Left lobe of liver (tissue), 2 donors: Measurements from ENCODE around the gene C1QC. TPM values are rescaled to one million over a fixed set of nuclear protein-coding genes. Genes with fewer than 3 reads are reported as not detected.
A peak's percentile ranks its signal among the peaks of the same experiment; 100 is the strongest.

Experiments
- ATAC-seq: fragments of 200-7000 bp; cut with Tn5 transposase; one replicate; pipeline ENCODE4 v1.9.1; 2020; ENCODE audit warnings: mild to moderate bottlenecking, moderate library complexity
- DNase-seq: peaks from one replicate; pipeline ENCODE4 v3.0.0-alpha.2; 2020; ENCODE audit warnings: low spot score
- total RNA-seq: library from RNA; stranded (reverse); gene quantifications from one replicate; pipeline ENCODE4 v1.2.1, GENCODE V29; 2021
- donor health status: DM: no; HTN: no; CAD: no; lungs with moderate emphysema.
- donor health status: DM: no; HTN: yes; CAD: no.

Gene C1QC
- total RNA-seq, 1 donor from 2014 or later = 76.0 TPM

DNA sequence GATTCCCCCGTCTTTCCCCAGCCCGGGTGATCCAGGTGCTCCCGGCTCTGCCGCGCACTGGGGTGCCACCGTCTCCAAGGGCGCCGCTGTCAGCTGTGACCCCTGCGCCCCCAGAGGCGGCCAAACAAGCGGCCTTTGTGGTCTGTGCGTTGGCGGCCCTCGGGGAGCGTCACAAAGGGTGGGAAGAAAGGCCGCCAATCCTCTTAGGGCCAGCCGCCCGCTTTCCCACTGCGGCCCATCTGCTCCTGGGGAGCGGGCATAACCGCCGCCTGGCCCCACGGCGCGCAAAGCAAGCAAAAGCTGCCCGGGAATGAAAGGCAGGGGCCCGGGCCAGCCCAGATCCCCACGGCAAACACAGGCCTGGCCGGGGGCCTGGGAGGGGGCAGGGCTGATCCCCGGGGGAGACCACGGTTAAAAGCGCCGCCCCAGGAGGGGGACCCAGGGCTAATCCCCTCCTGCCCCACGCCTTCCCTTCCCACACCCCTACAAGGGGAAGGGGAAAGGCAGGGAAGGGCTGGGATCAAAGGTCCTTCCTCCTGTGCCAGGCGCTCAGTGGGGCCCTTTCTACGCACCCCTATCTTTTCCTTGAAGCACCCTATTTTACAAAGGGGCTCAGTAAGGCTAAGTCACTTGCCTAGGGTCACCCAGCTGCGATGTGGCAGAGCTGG, 33.6 kb downstream of the C1QC start:
- ATAC-seq (no peak), DNase-seq (no peak)

- ATAC-seq (no peak), DNase-seq (no peak)
These were observed 34.8 kb downstream of the C1QC start for GRCh38 chr1:22677931-22678896.

DNA sequence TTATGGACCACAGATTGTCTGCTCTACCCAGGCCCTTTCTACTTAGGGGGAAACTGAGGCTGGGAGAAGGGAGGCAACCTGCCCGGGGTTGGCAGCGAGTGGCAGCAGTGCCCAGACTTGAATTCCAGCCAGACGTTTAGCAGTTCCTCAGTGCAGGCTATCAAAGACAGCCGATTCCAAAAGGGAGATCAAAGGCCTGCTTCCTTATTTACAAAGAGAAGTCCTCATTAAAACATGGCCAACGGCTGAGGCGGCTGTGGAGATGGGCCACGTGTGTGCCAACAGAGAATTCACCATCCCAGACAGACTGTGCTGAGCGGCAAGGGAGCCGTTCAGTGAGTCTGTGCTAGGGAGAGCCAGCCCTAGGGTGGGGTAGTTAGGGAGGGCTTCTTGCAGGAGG, 37.3 kb downstream of the C1QC start:
- ATAC-seq (peak; percentile 35), DNase-seq (no peak)

- ATAC-seq (no peak), DNase-seq (no peak)
These were observed 38.3 kb downstream of the C1QC start for GRCh38 chr1:22681556-22682276.

- ATAC-seq (no peak), DNase-seq (no peak)
These were observed 40.1 kb downstream of the C1QC start for GRCh38 chr1:22683547-22683946.

DNA sequence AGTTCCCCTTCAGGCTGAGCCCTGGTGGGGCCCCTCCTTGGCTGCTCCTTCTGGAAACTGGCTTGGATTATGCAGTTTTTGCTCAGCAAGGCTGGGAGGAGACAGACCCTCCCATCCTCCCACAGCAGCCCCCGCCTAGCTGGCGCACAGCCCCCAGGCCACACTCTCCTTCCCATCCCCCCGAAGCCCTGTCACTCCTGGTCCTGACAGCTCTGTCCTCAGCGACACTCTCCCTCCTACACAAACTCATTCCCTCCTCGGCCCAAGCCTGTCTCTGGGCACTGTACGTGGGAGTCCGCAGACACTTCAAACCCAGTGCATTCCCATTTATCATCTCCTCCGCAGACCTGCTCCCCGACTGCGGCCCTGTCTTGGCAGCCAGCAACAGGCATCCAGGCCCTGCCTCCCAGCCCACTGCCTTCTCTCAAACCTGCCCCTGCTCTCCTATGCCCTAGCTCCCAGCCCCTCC, 42.2 kb downstream of the C1QC start:
- ATAC-seq (no peak), DNase-seq (no peak)

- ATAC-seq (no peak), DNase-seq (no peak)
These were observed 43.8 kb downstream of the C1QC start for GRCh38 chr1:22687191-22687590.

GRCh38 chr1:22688466-22688865, 45.0 kb downstream of the C1QC start:
- ATAC-seq = no peak
- no peak for DNase-seq

- no peak for DNase-seq
These were observed 46.1 kb downstream of the C1QC start for GRCh38 chr1:22689505-22689904.

DNA sequence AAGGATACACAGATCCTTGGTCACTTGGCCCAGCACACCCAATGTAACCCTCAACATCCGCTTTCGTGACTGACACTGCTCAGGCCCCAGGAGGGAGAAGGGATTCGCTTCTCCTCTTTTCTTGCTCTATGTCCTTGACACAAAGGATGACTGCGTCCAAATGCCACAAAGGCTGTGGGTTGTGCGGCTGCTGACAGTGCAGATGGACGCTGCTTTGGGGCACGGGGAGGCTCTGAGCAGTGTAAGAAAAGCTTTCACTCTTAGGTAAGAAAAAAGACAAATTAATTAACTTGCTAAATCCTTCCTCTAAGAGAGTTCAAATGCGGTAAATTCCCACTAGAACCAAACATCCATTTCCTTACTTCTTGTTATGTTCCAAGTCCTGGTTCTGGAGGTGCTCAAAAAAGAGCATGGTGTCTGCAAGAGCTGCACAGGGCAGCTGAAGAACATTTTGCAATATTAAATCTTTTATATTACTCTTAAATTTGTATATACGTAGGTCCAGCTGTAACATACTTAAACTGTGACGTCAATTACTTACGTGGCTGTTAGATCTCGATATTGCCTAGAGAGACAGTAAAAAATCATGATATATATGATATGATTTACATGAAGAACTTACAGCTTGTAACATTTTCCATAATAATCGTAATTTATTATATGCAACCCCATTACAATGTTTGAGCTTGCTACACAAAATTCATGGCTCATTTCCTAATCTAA, 47.8 kb downstream of the C1QC start:
- ATAC-seq = no peak

More at GRCh38 chr1:22689505-22689904, 46.1 kb downstream of the C1QC start:
- no peak for ATAC-seq

DNA sequence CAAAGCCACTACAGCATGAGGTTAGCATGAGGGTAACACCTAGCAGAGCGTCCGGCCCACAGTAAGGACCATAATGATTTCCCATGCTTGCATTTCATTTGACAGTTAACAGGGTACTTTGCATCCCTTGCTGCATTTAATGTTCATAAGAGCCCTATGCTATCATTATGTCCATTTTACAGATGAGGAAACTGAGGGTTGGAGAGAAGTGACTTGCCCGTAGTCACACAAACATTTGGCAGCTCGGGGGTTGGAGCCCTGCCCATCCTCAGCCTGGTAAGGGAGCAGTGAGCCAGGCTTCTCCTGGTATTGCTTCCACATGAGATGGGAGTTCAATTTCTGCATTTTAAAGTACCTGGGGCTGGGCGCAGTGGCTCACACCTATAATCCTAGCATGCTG, 50.7 kb downstream of the C1QC start:
- no peak for ATAC-seq
- no peak for DNase-seq

More for the DNA sequence above, 47.8 kb downstream of the C1QC start:
- no peak for DNase-seq

DNA sequence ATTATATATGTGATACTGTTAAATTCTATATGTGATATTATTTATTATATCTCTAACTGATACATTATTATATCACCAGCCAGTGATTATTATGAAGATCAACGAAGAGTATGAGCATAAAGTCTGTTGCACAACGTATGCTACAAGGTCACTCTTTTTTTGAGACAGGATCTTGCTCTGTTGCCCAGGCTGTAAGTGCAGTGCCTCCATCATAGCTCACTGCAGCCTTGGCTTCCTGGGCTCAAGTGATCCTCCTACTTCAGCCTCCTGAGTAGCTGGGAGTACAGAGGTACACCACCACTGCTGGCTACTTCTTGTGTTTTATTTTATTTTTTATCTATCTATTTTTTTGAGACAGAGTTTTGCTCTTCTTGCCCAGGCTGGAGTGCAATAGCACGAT, 53.2 kb downstream of the C1QC start:
- DNase-seq (no peak), ATAC-seq (no peak)

Other genes starting within 250 kb of the C1QC start
- 6.7 TPM for gene ZBTB40, start 191.8 kb upstream of the C1QC start, total RNA-seq
- not detected for gene EPHA8, start 80.1 kb upstream of the C1QC start, total RNA-seq
- gene C1QA, start 7.0 kb upstream of the C1QC start, total RNA-seq = 65.3 TPM
- gene C1QB, start 9.6 kb downstream of the C1QC start, total RNA-seq = 79.0 TPM
- 0.38 TPM for gene EPHB2, start 67.2 kb downstream of the C1QC start, total RNA-seq